Right lobe of liver (tissue), 4 donors: ENCODE data around the gene PLXNA2.

Experiments
- CTCF ChIP-seq, 4 donors: fragments of 200-600 bp in 3 of 4; fragments of 450-650 bp in 1 of 4; IDR thresholded peaks; one replicate each; pipeline versions ENCODE4 v1.5.1 to v1.8.0; 2016 to 2022; ENCODE audit warnings: antibody characterized with exemption in 4 of 4, mild to moderate bottlenecking in 2 of 4
- POLR2A ChIP-seq: fragments of 450-650 bp; IDR thresholded peaks from one replicate; pipeline ENCODE4 v1.6.1; 2017; ENCODE audit warnings: antibody characterized with exemption, mild to moderate bottlenecking
- donor health status: DM: no; HTN: no; CAD: no.
- donor health status: DM: no; HTN: no; CAD: no.
- donor health status: DM: no; HTN: yes; CAD: no.

GRCh38 chr1:208222376-208223126 is 21.6 kb downstream of the PLXNA2 start:
- TF ChIP-seq CTCF (IDR thresholded peaks at IDR 0.05): no peak
- no peak for TF ChIP-seq POLR2A
